NCI-H187 treated with DMSO at 0.1 percent for 48 hours (cell line): ENCODE results near the gene RASGRP4.
A peak's percentile ranks its signal among the peaks of the same experiment; 100 is the strongest.

Experiments used
- DNase-seq: peaks from one replicate; lab custom pipeline; 2025; lab: John Stamatoyannopoulos, UW

The RASGRP4 gene

DNA sequence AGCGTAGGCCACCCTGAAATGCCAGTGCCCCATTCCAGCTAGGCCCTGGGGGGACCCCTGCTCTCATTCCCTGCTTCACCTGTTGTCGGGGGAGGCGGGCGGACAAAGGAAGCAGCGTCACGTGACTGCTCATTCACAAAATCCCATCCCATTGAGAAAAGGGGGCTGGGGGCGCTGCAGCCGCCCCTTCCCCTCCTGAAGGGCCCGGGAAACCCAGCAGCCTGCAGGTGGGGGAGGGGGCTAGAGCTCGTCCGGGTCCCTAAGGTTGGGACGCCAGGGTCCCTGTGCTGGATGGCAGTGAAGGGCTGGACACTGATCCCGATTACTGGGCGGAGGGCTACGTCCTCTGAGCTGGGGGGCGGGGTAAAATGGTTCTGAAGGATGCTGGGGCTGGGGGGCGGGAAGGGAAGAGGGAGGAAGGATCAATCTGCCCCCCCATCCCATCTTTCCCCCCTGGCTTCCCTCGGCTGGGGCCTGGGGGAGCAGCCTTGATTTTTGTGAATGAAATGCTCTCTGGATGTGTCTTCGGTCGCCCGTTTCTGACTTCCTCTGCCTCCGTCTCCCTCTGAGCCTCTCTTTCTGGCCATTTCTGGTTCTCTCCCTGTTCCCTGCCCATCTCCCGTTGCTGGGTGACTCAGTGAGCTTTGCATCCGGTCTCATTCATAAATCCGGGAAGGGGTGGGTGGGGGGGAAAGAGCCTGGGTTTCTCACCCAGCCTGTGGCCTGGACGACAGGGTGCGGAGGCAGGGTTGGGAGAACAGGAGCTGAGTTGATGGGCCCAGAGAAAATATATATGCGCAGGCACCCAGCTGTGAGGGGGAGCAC is 36.7 kb downstream of the RASGRP4 start:
- no peak for DNase-seq

DNA sequence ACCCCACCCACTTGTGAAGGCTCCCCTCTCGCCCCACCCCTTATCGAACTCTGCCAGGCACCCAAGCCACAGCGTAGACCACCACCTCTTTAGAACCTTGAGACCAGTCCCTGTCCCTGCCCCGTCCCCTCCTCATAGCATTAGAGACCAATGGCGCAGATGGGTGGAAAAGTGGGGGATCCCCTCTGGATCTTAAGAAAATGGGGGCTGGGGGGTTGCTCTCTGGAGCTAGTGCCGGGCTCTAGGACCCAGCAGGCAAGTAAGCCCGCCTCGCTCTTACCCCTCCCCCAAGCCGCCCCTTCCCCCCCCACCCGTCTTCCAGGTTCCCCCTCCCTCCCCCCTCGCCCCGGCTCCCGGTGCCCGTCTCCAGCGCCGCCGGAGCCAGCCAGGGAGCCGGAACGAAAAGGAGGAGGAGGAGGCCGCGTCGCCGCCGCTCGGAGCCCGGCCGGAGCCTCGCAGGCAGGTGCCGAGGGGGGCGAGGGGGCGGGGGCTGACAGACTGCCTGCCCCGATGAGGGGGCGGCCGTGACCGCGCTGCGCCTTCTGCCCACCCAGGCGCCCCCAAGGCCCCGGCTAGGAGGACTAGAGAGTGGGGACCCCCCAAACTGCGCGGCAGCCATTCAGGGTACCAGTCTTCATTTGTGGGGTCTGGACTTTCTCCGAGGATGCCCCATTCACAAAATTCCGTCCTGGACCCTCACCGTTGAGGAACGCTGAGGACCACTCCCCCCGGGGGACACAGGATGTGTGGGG is 37.5 kb downstream of the RASGRP4 start, which contains the start of gene SPRED3:
TSS of gene SPRED3 (plus strand) at position 349 of the 752 bp plus-strand sequence. CDS start 1,606 bp downstream, outside the sequence.
- DNase-seq, result no peak

DNA sequence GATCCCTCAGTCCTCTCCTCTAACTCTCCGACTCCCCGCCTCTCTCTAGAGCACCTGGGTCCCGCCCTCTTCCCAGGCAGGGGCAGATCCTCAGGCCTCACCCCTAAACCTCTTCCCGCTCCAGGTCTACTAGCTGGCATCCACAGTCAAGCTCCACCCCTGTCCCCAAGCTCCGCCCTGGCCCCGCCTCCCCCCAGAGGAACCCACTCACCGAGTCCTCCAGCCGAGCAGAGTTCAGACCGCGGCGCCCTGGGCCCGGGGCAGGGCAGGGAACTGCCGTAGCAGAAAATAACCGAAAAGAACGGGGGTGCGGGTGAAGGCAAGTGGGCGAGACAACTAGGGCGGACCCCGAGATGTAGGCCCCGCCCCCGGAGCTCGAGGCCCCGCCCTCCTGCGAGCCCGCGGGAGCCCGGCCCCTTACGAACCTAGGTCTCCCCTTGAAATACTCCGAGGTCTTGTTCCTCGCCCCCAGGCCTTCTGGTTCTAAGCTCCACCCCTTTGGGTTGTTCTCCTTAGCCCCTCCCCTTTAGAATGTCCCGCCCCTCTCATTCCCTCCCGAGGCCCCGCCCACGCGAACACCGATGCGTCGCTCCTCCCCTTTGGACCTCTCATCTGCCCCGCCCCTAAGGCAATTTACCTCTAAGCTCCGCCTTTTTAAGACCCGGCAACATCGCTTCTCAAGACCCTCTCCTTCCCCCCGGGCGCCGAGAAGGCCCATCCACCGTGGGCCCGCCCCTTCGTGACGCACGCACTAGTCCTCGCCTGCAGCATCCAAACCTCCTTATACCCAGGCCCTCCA is 38.3 kb downstream of the RASGRP4 start, which contains the start of gene GGN:
TSS of gene GGN (minus strand) at position 485 of the 799 bp plus-strand sequence. CDS start 773 bp downstream, outside the sequence.
- DNase-seq, result peak; percentile 88

DNA sequence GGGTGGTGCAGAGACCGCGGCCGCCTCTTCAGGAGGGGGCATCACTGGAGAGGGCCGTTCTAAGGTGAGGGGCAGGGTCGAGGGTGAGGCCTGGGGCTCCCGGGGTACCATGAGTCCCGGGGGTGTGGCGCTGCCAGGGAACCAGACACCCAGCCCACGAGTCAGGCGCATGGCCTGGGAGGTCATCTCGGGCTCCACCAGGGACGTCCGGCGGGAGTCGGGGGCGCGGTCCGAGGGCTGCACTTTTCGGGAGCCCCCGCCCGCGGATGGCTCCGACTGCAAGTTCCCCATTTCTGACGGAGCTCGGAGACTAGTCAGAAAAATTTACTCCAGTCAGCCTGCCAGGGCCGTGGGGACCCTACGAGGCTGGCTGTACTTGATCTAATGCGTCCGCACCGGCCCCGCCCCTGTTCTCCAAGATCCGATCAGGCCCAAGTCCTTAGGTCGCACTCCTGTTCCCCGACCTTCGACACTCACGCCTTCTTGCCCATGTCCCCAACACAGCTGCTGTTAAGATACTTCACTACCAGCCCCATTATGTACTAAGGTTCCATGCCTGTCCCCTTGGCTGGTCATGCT is 39.0 kb downstream of the RASGRP4 start:
- no peak for DNase-seq

DNA sequence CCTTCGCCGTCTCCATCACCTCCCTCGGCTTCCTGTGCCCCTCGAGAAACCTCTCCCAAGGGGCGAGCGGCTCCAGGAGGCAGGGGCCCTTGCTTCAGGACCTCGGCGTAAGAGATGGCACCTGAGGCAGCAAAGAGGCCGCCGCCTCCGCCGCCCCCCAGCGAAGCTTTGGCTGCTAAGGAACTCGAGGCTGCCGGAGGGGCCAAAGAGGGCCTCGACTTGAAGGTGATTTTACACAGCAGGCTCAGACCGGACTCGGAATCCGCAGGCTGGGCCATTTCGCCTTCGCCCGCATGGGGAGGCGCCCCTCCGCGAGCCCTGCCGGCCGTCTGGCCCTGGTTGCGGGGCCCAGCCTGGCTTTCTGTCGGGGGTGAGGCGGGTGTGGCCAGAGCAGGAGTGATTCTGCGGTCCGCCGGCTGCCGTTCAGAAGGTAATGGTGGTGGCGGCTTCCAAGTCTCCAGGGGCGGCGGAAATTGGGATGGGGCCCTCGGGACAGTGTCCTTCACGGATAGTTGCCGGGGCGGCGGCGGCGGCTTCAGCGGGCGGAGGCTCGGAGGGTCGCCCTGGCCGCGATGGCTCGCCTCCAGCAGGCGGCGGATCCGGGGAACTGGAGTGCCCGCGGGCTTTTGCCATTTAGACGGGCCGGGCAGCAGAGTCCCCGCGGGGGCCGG is 39.6 kb downstream of the RASGRP4 start:
- DNase-seq, result no peak

DNA sequence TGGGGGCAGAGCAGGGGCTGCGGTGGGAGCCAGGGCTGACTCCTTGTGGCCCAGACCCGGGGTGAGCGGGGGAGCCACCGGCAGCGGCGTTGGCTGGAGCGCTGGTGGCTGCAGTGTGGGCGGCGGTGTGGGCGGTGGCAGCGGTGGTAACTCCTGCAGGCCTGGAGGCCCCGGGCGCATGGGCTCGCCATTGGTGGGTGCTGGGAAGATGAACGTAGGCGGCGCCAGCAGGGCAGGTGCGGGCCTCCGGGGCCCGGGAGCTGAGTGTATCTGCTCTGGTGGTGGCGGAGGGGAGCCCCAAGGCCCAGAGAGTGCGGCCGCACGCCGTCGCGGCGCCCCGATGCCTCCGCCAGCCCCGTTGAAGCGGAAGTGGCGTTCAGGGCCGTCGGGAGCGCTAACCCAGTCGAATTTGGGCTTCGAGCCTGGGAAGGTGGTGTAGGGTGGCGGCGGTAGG is 40.2 kb downstream of the RASGRP4 start:
- DNase-seq, result no peak

DNA sequence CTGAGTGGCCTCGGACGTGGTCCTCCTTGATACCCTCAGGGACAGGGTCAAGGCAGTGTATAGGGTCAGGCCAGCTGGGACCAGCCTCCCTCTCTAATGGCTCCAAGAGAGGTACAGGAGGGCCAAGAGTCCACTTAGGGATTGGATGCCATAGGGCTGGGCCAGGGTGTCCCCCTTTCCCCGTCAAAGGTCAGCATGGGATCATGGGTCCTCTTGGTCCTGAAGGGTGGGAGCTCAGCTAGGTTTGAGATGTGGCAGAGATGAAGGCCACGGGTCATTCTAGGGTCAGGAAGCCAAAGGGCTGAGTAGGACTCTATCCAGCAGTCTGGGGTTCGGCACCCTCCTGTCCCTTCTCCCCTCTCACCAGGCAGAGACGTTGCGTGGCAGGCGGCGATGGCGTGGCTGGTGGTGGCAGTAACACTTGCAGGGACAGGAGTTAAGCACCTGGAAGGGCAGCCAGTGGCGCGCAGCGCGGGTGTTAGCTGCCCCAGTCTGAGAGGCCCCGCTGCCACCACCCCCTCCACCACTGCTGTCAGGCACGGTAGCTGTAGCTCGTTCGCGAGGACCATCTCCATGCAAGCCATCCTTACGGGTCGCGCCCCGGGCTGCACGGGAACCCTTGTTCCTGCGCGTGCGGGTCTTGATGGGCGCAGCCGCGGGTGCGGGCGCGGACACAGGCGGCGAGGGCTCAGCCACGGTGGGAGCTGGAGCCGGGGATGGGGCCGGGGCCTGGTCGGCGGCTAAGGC is 40.8 kb downstream of the RASGRP4 start:
- no peak for DNase-seq

DNA sequence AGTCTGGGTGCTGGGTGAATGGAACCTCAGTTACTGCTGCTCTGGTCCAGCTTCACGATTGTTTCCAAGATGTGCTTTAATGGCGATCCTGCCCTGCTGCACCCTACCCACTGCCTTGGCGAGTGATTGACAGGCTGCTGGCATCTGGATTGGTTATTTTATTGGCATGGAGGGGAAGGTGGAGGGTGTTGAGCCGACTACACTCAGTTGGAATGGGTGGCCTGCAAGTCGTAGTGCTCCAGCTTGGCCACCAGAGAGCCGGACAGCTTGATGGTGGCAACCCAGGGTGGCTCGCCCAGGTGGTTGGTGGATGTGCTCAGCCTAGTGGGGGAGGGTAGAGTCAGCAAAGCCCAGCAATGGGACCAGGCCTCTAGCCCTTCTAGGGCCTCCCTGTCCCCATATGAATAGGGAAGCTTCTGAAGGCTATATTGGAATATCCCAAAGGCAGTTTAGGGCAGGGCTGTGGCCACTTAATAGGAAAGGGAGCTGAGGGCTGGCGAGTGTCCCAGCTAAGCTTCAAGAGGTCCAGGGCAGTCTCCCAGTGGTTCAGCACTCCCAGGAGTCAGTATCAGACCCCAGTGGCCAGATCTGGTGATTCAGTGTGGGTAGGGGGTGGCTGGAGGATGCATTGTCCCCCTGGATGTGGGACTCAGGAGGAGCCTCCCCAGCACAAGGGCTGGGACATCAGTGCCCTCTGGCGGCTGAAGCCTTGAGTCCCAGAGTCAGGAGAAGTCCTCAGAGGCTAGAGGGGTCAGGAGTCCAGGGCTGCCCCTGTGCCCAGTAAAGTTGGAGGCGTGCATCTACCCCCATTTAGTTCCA is 41.6 kb downstream of the RASGRP4 start:
- DNase-seq, result no peak

DNA sequence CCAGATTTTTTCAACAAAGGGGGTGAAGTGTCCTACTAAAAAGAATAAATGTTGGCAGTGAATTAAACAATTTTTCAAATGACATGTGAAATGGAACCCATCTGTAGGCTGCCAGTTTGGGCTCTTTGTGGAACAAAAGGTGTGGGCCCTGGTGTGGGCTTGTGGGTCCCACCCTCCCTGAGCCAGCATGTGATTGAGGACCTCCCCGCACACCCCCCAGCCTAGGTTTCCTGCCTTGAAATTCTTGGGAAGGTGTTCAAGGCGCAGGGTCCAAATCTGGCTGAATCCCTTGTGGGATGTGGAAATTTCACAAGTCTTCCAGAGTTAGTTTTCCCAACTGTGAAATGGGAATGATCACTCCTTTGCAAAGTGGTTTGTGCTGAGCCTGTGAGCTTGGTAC is 42.3 kb downstream of the RASGRP4 start:
- DNase-seq, result no peak

DNA sequence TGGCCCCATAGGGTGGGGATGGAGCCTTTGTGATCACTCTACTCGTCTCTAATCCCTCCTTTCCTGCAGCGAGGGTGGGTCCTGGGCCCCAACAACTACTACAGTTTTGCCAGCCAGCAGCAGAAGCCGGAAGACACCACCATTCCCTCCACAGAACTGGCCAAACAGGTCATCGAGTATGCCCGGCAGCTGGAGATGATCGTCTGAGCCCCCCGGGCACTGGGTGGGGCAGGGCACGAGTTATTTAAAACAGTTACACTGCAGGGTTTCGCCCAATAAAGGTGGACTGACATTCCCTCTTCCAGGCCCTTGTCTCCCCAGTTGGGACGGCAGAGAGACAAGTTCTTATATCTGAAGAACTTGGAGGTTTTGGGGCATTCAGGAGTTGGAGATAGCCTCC is 42.8 kb downstream of the RASGRP4 start:
- DNase-seq, result no peak

DNA sequence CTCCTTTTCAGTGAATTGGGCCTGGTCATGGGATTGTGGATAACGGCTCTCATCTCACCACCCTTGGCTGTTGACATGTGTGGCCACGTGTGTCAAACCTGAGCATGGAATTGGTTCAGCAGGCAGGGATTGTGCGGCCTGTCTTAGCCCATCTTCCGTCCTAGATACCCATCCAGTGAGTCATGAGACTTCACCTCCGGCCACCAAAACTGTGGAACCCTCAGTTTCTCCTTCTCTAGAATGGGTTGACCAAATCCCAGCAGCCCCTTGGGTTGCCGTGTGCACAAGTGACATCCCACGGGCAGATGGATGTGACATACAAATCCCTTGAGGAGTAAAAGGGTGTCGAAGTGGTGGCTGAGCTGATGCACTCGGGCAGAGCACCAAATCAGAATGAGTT is 44.9 kb downstream of the RASGRP4 start:
- no peak for DNase-seq

DNA sequence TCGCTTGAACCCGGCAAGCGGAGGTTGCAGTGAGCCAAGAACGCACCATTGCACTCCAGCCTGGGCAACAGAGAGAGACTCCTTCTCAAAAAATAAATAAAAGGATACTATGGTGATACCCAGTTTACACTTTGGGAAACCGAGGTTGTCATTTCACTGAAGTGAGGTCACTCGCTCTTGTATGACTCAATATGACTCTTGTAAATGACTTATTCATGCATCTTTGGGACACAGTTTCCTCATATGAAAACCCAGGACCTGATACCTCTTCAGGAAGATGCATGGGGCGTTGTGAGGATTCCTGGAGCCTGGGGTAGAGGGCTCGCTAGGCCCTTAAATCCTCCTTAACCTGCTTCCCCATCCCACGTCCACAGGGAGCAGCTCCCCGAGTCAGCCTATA is 47.2 kb downstream of the RASGRP4 start:
- no peak for DNase-seq

DNA sequence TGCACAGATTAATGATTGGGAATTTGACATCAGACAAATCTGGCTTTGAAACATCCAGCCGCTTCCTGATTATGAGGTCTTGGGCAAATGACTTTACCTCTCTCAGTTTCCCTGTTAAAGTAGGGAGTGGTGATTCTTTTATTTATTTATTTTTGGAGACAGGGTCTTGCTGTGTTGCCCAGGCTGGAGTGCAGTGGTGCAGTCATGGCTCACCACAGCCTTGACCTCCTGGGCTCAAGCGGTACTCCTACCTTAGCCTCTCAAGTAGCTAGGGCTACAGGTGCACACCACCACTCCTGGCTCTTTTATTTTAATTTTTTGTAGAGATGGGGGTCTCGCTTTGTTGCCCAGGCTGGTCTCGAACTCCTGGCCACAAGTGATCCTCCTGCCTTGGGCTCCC is 49.0 kb downstream of the RASGRP4 start:
- DNase-seq, result no peak

DNA sequence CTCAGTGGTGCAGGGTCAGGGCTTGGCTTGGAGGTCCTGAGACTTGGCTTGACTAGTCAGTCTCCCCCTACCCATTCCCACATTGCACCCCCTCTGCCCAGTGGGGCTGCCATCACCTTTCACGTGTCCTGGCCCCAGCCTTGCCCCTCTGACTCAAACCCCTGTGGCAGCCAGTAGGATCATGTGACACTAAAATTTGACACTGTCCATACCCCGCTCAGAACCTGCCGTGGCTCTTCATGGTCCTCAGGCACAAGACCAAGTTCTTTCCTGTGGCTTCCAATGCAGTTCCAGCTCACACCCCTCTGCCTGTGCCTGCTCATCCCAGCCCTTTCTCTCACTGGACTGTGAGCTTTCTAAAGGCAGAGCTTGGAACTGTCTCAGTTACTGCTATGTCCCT is 49.4 kb downstream of the RASGRP4 start:
- DNase-seq, result no peak

DNA sequence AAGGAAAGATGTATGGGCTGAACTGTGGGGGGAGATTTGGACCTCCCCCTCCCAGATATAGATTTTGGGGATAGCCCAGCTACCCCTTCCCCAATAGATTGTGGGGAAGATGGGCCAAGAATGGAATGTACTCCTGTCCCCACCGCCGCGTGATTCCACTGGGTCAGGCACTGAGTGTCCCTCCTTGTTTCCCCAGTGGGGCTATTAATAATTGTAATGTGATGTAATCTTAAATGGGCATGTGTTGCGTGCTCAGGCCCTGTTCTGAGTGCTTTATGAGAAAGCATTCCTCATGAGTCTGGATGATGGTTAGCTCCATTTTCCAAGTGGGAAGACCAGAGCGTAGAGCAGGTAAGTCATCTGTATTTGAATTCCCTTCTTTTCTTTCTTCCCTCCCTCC is 50.3 kb downstream of the RASGRP4 start:
- DNase-seq, result no peak

DNA sequence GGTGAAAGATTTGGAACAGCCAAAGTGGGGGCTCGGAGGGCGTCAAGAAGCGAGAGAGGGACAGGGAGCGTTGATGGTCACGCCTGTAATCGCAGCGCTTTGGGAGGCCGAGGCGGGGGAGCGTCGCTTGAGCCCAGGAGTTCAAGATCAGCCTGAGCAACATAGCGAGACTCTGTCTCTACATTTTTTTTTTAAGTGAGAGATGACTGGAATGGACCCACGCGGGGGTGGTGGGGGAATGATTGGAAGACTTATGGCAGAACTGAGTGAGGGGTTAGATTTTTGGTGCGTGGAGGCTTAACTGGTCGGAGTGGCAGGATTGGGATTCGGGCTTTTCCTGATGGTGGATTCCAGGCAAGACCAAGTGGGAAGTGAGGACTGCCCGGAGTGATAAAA is 50.9 kb downstream of the RASGRP4 start:
- no peak for DNase-seq

DNA sequence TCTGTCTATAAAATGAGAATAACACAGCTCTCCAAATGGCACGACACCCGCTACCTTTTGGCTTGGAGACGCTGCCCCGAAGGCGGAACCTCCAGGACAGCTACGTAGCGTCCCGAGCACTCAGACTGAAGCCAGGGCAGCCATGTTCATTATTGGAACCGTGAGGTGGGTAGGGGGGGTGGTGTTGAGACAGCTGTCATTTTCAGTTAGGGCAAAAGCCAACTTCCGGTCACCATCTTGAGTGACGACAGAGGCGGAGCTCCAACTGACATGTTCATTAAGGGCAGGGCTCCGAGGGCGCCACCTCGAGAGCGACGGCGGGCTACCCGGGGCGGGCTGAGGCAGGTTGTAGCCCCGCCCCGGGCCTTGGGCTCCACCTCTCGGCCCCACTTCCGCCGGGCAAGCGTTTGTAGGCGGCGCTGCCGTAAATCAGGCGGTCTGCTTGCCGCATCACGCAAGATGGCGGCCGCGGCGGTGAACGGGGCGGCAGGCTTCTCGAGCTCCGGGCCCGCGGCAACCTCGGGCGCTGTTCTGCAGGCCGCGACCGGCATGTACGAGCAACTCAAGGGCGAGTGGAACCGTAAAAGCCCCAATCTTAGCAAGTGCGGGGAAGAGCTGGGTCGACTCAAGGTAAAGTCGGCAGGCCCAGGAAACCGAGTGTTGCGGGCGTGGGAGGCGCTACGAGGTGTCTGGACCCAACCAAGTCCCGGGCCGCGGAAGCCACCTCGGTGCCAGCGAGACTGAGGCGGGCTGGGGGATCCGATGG is 51.5 kb downstream of the RASGRP4 start, which contains the start of gene PSMD8:
TSS of gene PSMD8 (plus strand) at position 240 of the 766 bp plus-strand sequence. CDS start at position 271, 31 bp downstream.
- DNase-seq, result peak; percentile 98

DNA sequence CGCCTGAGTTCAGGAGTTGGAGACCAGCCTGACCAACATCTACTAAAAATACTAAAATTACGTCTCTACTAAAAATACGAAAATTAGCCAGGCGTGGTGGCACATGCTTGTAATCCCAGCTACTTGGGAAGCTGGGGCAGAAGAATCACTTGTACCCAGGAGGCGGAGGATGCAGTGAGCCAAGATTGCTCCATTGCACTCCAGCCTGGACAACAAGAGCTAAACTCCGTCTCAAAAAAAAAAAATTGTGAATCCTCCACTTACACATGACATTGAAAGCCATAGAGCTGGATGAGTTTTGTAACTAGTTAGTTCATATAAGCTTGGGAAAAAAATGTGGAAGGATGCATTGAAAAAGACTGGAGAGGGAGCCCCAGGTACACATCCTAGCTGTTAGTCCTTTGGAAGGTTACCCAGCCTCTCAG is 52.1 kb downstream of the RASGRP4 start:
- no peak for DNase-seq

DNA sequence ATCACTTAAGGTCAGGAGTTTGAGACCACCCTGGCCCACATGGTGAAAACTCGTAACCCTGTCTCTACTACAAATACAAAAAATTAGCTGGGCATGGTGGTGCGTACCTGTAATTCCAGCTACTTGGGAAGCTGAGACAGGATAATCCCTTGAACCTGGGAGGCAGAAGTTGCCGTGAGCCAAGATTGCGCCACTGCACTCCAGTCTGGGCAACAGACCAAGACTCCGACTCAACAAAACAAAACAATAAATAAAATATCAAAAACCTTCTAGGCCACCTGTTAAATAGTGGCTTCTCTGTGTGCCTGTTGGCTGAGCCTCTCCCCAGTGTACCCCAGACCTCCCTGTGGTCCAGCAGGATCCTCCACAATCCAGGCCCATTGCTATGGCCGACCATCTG is 54.9 kb downstream of the RASGRP4 start:
- DNase-seq, result no peak
